Stimulated activated CD8-positive, alpha-beta memory T cell treated with anti-CD3 and anti-CD28 coated beads, Interleukin-15, amount 100 ng/mL, for 48 hours (primary cell): ENCODE data around the gene DGKH.
"Not testable (repeated sequence)": the region's sequence is repeated elsewhere in the genome, so short reads cannot be mapped to it uniquely, and the experiment has no call there.

ENCODE experiments used
- DNase-seq, 2 donors: peaks; one replicate each; pipeline ENCODE4 v3.0.0-alpha.2; 2020; ENCODE audit warnings: low read depth in 2 of 2

The DGKH gene

DNA sequence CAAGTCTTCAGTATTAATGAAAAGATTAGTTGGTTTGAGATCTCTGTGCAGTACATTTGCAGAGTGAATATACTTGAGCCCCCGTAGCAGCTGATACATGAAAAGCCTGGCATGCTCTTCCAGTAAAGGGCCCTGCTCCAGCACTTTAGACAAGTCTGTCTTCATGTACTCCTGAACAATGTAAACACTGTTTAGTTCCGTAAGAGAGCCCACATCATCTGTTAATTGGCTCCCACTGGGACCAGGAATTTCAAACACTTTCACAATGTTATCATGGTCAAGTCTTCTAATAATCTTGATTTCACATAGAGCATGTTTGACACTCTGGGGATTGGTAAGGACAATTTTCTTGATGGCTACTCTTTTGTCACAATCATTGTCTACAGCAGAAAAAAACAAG, 22.2 kb downstream of the DGKH start:
- DNase-seq, result not testable (repeated sequence)

DNA sequence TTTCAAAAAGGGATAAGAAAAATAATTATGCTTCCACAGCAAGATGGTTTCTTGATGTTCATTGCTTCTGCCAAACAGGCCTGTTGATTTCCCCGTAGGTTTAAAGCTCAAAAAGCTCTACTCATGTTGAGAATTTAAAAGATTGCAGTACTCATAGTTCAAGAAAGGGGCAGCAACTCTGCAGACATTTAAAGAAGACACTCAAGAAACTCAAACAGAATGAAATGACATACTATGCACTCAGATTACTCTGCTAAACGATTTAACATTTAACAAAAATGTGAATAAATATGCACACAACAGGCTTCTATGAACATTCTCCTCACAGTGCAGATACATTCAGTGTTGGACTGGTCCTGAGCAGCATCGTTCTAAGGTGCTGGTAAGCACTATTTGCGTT, 22.7 kb downstream of the DGKH start:
- DNase-seq, result not testable (repeated sequence)

DNA sequence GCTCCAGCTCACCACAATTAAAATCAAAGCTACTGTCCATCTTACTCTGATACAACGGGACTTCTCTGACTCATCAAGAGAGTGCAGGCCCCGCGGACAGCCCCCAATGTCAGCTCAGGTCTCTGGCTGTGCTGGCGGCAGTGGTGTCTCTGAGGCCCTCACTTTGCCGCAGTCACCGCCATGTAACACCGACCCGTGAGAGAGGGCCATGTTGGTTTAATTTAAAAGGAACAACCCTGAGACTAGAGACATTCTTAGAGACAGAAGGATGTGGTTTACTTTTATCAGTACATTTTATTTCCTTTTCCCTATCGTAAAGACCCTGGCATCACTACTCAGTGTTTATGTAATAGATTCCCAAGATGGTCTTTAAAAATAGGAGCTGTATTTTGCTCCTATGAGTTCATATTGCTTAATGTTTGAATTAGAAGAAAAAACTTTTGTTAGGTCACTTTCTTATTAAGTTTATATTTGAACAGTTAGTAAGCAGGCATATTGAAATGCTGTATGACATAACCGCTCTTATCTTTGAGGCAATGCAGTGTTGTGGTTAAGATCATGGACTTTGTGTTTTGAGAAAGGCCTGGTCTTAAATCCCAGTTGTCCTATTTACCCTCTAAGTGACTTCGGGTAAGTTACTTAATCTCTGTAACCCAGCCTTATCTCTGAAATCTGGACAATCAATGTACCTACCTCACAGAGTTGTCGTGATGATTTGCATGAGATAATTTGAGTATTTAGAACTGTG, 23.4 kb downstream of the DGKH start:
- no peak for DNase-seq

DNA sequence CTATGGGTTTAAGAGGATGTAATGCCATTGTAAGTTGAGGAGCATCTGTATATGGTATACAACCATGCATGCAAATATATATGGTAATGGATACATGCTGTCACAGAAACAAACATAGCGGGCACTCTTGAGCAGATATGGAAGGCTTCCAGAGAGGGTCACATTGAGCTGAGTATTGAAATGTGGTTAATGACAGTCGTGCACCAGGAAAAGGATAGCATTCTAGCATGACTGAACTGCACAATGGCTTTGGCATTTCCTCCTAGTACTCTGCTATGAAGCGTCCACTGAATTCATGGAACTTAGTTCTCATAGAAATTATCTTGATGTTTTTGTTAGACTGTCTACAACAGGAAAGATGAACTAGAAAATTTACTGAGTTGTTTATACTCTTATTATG, 25.2 kb downstream of the DGKH start:
- no peak for DNase-seq

DNA sequence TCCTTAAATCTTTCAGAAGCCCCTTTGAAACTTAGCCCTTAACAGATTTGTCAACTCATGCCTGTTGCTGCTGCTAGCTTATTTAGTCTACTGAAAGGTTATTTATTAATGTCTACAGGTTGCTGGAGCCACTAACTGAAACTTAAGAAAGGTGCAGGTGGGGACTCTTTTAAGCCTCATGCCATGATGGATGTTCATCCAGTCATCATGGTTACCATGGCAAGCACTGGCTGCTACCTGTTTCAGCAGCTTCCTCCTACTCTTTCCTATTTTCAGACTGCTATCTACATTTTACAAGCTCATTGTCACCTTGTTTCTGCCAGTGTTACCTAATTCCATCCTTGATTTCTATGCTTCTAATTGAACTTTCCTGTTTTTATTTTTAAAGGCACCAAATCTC, 27.1 kb downstream of the DGKH start:
- DNase-seq, result no peak

DNA sequence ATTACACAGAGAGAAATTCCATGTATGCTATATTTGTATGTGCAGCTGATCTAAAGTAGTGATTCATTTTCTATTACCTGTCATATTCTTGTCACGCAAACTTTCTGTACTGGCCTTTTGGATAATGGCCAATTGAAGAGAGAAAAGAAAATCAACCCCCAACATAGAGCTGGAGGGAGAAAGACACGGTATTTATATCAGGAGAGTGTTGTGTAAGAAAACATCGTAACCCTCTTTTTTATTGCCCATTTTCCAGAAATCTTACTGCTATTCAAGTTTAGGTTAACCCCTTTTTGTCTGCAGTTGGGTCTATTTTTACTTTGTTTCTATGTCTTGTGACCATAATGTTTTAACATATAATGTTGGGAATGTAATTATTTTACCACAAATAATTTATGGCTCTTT, 27.9 kb downstream of the DGKH start:
- no peak for DNase-seq

DNA sequence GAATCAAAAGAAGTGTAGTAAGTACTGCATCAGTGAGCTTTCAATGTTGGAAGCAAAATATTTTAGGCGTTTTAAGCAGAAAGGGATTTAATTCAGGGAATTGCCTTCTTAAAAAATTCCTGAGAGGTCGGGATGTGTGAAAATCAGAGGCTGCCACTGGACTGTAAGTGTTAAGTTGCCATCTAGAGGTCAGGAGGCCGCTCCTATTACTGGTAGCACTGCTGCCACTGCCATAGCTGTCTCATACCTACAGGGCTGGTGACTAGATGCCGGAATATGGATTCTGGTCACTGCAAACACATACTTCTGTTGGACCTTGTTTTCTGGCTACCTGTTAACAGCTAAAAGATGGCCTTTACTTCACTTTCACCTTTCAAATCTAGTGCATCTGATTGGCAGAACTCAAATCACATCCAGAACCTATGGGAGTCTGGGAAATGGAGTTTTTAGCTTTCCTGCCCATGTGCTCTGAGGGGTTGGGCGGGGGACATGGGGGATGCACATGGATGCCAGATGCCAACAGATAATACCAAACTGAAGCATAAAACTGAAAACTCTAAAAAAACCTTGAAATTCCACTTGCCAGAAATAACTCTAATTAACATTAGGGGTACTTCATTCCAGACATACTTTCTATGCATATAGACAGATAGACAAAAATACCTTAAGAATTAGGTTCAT, 29.8 kb downstream of the DGKH start:
- no peak for DNase-seq

DNA sequence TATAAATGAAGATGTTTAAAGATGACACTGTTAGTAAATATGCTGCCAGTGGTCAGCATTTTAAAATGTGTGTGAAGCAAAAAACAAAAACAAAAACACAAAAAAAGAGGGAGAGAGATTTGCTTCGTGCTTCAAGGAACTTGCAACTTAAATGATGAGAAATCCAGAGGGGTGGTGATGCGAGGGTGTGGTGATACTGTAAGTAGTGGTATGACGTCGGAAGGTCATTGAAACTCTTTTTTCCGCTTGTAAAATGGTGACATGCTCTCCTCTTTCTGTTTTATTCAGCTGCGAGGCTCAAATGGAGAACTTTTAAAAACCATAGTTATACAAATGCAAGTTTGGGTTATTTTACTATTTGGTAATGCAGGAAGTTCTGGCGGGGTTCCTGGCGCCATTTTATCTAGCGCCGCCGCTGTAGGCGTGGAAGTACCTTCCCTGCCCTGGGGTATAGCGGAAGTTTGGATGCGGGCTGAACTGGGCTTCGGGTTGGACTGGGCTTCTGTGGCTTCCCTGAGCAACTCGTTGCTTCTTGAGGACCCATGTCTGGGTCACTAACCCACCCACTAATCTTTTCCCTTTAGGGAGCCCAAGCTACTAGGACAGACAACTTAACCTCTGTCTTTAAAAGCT, 34.8 kb downstream of the DGKH start:
- DNase-seq, result no peak

DNA sequence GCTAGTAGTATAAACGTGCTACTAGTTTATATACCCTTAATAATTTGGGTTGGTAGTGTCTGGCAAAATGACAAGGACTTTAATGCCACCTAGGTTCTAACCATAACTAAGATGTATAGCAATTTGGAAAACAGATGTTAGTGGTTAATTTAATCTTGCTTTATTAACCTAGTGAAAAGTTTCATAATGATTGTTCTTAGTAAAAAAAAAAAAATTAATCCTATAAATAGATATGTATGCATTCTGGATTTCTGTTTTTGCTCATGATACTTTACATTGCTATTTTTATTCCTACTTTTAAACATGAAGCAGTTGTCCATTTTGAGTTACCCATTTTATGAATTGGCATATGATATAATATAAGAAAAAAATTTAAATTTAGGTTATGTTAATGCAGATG, 36.3 kb downstream of the DGKH start:
- no peak for DNase-seq

DNA sequence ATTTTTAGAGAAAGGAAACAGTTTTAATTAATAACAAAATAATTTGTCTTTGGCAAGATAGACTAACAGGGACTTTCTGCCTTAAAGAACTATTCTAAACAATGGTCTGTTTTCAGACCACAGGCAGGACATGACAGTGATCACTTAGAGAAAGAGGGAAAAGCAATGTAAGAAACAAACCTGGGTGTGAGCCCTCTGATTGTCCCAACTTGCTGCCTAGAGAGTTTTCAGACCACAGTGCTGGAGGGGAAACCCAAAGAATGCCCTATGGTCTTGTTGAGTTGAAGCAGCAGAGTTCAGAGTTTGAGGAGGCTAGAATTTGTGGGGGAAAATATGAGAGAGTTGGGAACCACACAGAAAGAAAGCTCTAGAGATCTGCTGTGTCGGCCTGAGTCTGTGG, 38.1 kb downstream of the DGKH start:
- DNase-seq, result no peak

DNA sequence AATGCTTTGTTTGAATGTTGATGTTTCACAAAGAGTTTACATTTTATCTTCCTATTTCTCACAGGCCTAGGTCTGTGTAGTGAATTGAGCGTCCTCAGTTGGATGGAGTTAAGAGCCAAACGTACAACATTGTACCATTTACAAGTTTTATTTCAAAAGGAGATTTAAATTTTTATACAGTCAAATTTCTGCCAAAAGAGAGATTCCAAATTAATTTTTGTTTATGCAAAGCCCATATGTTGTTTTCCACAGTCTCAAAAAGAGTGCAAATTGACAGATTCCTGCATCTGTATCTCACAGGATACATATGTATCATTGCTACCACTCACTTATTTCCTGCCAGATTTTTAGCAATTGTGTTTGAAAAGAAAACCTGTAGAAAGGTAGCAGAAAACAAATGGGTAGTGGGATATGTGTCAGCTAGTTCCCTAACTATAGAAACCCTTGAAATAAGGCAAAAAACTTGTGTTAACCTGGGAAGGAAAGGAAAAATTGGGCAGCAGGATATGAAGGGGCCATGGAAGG, 46.1 kb downstream of the DGKH start:
- DNase-seq, result no peak

DNA sequence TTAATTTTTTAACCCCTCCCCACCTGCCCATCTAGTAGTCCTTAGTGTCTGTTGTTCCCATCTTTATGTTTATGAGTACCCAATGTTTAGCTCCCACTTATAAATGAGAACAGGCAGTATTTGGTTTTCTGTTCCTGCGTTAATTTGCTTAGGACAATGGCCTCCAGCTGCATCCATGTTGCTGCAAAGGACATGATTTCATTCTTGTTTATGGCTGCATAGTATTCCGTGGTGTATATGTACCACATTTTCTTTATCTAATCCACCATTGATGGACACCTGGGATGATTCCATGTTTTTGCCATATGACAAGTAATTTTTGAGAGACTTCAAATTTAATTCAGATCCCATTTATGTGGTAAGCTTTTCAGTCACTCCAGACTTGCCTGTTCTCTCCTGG, 47.8 kb downstream of the DGKH start:
- DNase-seq, result not testable (repeated sequence)

DNA sequence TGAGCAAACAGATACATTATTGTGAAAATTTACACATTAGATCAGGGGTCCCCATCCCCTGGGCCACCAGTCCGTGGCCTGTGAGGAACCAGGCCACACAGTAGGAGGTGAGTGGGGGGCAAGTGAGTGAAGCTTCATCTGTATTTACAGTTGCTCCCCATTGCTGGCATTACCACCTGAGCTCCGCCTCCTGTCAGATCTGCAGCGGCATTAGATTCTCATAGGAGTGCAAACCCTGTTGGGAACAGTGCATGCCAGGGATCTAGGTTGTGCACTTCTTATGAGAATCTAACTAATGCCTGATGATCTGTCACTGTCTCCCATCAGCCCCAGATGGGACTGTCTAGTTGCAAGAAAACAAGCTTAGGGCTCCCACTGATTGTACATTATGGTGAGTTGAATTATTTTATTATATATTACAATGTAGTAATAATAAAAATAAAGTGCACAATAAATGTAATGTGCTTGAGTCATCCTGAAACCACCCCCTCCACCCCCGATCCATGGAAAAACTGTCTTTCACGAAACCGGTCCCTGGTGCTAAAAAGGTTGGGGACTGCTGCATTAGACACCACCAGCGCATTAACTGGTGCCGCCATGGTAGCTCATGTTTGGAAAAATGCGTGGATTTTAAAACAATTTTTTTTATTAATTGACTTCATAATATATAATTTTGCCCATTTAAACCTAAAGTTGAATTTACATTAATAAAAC, 51.7 kb downstream of the DGKH start:
- no peak for DNase-seq

DNA sequence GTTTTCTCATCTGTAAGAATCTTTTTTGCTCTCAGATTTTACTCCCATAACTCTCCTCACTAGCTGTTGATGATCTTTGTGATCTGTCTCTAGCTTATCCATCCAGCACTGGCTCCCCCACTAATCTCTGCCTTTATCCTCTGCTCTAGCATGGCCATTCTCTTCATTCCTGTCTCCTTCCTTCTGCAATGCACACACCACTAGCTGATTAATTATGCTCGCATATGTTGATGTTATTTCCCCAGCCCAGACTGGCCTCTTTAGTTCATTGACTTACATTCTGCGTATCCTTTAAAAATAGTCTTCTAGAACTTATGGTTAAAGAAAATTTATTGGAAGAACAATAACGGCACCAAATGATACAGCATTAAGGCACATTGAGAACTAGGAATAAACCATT, 52.5 kb downstream of the DGKH start:
- no peak for DNase-seq

DNA sequence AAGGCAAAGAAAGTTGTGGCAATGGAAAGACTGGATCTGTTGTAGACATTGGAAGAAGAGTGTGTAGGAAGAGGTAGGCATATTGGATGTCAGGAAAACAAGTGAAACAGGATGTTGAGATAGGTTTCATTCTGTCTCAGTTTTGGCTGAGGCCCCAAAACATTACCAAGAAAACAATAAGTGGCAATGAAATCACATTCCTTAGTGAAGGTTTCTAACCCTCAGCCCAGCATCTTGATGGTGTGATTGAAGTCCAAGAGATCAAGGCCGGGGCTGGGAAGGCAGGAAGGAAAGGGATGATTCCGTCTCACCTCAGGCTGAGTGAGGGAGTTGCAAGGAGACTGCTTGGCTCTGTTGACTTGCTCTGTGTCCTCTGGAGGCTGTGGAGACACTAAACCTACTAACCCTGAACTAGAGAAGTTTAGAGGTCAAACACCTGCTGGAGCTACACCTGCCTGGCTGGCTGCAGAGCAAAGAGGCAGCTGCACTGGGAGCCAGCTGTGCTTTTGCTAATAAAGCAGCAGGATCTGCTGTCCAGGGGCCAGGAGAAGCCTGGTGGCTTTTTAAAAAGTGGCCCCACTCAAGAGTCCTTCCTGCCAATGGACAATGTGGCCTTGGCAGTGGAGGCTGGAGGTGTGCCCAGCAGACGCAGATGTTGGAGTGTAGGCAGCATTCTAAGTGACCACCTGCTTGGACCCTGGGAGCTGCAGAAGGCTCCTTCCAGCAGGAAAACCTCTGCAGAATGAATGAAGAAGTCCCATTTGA, 53.6 kb downstream of the DGKH start:
- no peak for DNase-seq

DNA sequence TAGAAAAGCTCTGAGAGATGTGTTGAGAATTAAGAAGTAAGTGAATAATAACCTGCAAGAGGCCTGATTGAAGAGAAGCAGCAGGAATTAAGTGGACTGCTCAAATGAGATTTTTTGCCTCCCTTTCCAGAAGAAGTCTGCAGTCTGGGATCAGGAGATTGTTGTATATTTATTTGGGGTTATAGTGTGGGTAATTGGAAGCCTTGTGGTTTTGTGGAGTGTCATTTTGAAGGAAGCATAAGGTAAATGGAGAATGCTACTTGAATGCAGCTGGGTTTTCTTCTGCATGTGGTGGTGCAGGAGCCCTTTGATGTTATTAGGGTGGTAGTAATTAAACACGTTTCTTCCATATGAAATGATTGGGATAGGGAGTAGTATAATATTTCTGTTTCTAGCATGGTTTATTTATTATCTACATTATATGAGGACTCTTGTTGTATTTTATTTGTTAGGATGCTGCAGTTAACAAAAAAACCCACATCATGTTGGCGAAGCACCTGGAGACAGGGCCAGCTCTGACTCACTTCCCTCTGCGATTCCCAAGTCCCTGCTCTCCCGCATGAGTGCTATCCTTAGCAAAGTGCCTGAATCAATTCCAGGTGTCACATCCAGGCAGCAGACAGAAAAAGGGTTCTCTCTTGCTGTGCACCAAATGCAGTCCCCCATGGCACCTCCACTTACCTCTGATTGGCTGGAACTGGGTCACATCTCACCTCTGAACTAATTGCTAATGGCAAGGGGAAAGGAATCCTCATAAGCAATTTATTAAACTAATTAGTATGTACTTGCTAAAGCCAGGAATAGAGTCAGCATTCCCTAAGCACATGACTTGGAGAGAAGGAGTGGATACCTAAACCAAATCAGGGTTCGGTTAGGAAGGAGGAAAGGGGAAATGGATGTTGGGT, 54.8 kb downstream of the DGKH start:
- no peak for DNase-seq

DNA sequence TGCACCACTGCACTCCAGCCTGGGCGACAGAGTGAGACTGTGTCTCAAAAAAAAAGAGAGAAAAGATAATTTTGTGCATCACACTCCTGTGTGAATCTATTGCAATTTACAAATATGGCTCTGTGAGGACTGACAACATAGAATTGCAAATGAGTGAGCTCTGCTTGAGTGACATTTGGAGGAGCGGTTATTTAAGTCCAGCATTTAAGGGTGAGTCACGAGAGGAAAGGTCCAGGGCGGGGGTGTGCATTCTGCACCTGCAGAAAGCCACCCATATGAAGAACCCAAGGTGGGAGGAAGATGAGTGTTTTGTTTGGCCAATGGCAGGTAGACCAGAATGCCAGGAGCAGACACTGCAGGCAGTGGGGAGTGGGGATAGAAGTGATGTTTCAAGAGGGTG, 58.5 kb downstream of the DGKH start:
- no peak for DNase-seq

DNA sequence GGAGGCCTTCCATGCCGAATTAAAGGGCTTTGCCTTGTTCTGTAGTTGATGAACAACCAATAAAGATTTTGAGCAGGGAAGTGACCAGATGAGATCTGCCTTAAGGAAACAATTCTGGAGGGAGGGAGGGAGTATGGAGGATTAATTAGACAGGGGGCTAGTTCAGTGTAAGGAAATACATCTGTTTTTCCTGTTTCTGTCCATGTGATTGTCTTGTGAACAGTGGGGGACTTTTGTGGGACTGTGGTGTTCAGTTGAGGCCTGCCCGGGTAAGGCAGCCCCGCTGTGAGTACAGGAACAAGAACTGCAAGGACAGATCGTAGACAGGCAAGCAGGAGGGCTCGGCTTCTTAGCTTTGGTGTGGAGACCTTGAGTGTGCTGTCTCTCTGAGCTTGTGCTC, 59.0 kb downstream of the DGKH start:
- no peak for DNase-seq

DNA sequence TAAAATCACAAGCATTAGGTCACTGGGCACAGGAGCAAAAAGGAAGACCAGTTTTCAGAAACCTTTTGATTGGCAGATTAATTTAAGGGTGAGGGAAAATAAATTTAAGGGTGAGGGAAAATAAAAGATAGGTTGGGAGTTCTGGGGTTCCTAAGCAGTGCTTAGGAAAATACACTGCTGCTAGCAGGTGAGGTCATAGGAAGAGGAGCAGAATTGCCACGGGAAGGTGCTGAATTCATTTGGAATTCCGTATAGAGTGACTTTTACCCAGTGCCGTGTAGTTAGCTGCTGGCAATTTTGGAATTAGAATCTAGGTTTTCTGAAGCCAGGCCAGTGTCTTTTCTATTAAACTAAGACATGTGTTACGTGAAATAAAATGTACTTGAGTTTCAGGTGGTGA, 59.8 kb downstream of the DGKH start:
- no peak for DNase-seq

DNA sequence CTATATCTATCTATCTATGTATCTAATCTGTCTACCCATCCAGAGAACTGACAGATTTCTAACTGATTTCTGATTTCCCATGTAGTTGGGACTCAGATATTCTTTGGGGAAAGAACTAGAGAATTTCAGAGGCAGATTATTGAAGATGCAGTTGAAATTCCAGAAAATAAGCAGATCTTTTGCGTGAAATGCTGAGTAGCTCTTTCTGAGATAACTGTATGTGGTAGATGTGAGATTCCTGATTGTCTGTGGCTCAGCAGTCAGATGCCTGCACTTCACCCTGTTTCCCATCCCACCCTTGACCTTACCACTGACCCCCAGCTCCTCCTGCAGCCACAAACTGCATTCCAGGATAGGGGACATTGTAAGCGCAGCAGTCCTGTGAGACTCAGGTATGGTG, 61.5 kb downstream of the DGKH start:
- DNase-seq, result no peak
